GM15510 (cell line): ENCODE measurements around the gene KRT27.

Source experiments
- POLR2A ChIP-seq: IDR thresholded peaks from 3 replicates; pipeline ENCODE4 v1.6.1; 2011; ENCODE audit warnings: borderline replicate concordance; ENCODE audit not compliant: insufficient read length; ENCODE audit errors: extremely low read depth

Gene KRT27

DNA sequence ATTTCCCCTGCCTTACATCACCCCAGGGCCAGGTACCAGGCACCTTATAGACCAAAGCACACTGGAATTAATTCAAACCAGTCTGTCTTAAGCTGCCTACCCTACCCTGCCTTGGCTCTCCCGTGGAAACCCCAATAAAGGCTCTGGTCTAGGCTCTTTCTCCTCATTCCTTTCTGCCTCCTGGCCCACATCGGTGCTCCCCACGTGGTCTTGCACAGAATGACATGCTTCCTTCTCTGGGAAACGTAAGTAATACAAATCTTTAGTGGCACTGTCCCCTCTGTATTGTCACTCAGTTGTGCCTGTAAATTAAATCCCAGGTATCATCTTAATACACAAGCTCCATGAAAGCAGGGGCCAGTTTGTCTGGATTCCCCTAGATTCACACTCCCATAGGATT, 43.8 kb downstream of the KRT27 start:
- TF ChIP-seq POLR2A = no peak

DNA sequence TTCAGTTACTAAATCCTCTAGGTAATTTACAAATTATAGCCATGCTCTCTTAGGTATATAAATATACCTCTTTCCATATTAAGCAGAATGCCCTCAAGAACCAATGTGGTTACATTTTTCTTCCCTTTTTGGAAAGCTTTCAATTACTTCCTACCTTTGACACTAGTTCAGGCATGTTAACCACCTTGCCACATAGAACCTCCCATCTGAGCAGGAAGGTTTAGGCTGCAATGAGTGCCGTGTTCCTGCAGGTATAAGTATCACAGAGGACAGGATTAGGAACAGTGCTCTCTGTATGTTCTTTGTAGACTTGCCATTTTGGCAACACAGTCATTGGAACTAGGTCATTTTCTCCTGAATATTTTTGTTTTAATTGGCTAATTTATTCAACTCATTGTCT, 47.3 kb downstream of the KRT27 start:
- no peak for TF ChIP-seq POLR2A

DNA sequence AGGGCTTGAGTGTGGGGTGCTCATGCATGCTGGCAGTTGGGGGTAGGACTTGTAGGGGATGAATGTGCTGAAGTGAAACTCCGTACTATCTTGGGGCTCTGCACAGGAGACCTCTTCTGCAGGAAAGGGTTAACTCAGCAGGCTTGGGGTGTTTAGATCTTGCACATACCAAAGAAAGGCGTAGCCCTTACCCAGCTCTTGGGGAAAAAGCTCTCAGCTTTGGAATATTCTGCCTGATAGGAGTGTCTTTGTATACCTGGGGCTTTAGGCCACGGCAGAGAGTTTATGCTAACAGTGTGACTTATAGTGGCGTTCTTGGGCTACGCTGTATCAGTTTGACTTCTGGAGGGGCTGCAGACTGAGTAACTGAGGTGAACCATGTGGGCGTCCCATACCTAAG, 48.3 kb downstream of the KRT27 start:
- no peak for TF ChIP-seq POLR2A

DNA sequence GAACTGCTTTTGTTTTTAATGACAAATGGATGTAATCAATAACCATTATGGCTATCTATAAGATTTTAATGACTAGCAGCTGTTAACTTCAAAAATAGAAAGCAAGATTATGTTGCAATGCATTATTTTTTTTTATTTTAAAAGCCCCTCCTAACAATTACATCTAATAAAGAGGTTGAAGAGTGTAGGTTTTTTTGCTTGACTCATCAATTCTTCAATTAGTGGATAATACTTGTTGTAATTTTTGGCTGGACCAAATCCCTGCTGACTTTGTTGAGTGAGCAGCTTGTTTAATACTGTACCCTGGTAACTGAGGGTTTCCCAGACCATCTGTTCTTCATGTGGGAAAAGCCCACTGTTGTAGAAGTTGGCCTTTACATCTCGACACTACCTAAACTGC, 51.4 kb downstream of the KRT27 start:
- no peak for TF ChIP-seq POLR2A

DNA sequence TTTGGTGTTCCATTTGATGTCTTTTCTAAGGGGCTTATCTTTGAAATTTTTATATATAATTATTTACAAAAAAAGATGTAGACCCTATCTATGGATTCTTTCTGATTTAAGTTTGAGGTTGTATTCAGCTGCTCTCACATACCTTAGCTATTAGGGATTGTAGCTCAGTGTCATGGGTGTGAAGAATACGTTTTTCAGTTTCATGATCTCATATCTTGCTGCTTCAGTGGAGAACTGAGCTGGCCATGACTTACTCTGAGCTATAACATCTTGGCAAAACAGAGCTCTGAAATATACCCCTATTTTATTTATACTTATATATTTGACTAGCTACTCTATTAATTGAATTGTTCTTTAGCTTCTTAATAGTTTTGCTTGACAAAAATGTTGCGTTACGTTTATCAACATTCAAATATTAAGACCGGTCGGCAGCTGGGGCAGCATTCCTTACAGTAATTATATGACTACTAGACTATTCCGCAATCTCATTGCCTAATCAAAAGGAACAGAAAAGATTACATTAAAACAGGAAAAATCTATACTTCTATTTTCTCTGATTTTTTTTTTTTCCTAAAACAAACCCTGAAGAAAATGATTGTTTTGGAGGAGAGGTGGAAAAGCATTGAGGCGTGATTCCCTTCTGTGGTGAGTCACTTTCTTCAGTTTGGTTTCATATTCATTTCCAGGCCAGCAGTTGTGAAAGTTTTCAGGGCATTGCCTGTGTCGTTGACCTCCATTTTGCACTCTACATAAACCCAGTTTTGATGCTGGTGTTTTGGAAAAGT, 54.7 kb downstream of the KRT27 start:
- no peak for TF ChIP-seq POLR2A

DNA sequence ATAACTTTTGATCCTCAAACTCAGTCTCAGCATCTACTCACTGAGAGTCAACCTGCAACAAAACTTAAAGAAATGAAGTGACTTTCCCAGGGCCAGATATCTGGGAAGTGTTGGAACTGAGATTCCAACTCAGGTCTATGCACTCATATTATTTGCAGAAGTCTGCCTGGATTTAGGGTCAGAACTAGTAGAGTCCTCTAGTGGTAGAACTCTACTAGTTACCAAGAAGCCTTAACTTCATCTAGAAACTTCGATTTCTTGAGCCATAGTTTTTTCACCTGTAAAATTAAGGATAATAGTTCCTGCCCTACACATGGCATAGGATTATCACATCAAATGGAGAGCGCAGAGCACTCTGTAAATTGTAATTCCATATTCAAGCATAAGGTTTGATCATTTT, 55.4 kb downstream of the KRT27 start:
- TF ChIP-seq POLR2A = no peak
